HG03060 (cell line): Measurements from ENCODE around the gene RNU2-63P.
"Not testable (repeated sequence)": the region's sequence is repeated elsewhere in the genome, so short reads cannot be mapped to it uniquely, and the experiment has no call there.

Experiments
- ATAC-seq: cut with Tn5 transposase; IDR thresholded peaks from one replicate; pipeline ENCODE4 v1.9.1; 2021; ENCODE audit warnings: low read depth, moderate number of reproducible peaks; ENCODE audit not compliant: unreplicated experiment

Gene RNU2-63P

GRCh38 chr2:88032070-88032702 is 15.8 kb upstream of the RNU2-63P start:
- no peak for ATAC-seq

DNA sequence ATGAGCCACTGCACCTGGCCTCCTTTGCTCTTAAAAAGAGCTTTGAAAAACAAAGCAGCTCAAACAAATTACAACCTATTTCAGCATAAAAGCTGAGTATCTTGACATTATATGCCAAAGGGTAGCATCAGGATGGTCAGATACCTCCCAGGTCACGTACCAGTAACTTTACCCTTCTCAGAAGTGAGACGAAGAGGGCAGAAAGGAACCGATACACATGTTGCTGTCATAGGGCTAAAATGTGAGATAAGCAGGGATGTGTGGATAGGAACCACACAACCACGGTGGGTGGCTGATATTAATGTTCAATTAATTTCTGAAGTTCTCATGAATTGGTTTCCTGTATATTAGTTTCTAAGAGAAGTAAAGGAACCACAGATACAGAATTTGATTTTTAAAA is 12.6 kb upstream of the RNU2-63P start:
- no peak for ATAC-seq

- no peak for ATAC-seq
These were observed 11.5 kb upstream of the RNU2-63P start for GRCh38 chr2:88027697-88028389.

DNA sequence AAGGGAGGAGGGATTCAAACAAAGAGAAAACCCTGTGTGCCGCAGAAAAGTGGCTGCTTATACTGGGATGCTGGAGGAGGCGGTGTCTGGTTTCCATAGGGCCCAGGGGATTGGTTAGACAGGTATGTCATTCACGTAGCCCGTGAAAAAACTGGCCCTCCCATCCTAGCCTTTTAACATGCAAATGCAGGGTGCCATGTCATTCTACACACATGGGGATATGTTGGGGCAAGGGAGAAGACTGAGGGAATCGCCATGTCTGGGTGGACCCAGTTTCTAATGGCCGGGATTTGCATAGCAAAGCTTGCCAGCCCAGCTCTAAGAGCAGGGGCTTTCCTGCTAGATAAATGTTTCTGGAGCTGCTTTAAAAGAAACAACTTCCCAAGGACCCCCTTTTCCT is 8.2 kb upstream of the RNU2-63P start:
- ATAC-seq, result no peak

- no peak for ATAC-seq
These were observed 6.2 kb upstream of the RNU2-63P start for GRCh38 chr2:88022669-88022921.

- ATAC-seq, result no peak
These were observed 3.6 kb upstream of the RNU2-63P start for GRCh38 chr2:88019985-88020384.

- ATAC-seq, result no peak
These were observed 2.6 kb upstream of the RNU2-63P start for GRCh38 chr2:88018909-88019308.

DNA sequence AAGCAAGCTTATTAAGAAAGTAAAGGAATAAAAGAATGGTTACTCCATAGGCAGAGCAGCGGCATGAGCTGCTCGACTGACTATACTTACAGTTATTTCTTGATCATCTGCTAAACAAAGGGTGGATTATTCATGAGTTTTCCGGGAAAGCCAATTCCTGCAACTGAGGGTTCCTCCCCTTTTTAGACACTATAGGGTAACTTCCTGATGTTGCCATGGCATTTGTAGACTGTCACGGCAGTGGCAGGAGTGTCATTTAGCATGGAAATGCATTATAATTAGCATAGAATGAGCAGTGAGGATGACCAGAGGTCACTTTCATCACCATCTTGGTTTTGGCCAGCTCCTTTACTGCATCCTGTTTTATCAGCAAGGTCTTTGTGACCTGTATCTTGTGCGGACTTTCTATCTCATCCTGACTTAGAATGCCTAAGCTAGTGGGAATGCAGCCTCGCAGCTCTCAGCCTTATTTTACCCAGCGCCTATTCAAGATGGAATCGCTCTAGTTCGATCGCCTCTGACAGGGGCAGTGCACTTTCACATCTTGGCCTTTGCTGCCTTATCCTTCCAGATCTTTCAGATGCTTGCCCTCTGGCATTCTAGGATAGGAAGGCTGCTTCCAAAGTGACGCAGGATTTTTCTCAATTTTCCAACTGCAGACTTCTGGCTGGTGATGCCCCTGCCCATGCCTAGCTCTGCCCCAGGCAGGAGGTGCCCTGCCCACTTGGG is 1.9 kb upstream of the RNU2-63P start:
- not testable (repeated sequence) for ATAC-seq

DNA sequence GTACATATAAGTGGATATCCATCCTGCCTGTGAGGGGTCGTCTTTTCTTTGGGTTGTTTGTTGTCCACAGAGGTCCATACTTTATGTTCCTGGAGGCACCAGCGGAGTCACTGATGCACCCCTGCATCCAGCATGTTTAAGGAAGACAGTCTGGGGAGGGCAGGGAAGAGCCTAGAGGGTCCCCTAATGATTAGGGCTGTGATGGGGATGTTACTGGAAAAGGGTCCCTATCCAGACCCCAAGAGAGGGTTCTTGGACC is 1.4 kb upstream of the RNU2-63P start:
- not testable (repeated sequence) for ATAC-seq

DNA sequence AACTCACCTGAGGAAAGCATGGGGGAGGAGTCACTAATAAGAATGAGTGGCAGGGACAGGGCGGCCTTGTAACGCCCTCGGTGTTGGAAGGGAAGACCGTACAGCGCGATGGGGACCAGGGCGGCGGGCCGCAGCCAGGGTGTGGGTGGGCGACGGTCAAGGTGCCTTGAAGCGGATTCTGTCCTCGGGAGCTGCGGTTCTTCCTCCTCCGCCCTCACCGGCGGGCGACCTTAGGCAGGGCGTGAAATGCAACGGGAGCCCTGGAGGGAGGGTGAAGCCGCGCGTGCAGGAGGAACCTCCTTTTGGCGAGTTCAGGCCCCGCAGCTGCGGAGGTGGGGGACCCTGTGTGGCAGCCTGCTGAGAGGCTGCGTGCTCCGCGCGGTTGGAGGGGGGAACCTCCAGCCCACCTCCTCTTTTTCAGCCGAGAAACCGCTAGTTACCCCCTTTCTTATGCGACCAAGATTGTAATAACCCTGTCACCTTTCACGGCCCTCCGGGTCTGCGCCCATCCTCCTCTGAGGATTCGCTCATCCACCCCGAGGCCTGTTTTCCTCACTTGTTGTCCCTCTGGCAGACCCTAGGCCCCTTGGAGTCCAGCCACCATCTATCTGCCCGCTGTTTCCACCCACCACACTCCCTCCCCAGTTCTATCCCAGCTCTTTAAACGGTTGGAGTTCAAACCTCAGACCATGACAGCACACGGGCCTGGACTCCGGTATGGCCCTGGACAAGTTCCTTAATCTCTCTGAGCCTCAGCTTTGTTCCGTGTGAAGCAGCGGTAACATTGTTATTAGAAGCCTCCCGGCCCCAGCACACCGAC is 823 bp upstream of the RNU2-63P start:
- ATAC-seq, result peak; percentile 36

GRCh38 chr2:88011011-88011410 is 5.3 kb downstream of the RNU2-63P start:
- no peak for ATAC-seq

GRCh38 chr2:88010136-88010535 is 6.2 kb downstream of the RNU2-63P start:
- no peak for ATAC-seq

- no peak for ATAC-seq
These were observed 9.4 kb downstream of the RNU2-63P start for GRCh38 chr2:88006912-88007439.

DNA sequence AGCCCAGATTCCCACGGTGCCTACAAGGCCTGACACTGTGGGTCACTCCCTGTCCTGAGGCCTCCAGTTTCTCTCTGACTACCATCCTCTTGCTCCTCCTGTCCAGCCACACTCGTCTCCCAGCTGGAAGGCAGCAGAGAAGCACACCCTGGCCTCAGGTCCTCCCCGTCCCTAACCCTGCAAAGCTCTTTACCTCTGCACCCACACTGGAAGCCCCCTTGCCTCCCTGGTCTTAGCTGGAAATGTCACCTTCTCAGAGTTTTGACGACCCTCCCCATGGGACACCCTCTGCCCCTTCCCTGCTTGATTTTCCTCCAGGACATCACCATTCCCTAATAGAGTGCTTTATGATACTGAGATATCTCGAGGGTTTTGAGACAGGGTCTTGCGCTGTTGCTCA is 10.6 kb downstream of the RNU2-63P start:
- no peak for ATAC-seq

DNA sequence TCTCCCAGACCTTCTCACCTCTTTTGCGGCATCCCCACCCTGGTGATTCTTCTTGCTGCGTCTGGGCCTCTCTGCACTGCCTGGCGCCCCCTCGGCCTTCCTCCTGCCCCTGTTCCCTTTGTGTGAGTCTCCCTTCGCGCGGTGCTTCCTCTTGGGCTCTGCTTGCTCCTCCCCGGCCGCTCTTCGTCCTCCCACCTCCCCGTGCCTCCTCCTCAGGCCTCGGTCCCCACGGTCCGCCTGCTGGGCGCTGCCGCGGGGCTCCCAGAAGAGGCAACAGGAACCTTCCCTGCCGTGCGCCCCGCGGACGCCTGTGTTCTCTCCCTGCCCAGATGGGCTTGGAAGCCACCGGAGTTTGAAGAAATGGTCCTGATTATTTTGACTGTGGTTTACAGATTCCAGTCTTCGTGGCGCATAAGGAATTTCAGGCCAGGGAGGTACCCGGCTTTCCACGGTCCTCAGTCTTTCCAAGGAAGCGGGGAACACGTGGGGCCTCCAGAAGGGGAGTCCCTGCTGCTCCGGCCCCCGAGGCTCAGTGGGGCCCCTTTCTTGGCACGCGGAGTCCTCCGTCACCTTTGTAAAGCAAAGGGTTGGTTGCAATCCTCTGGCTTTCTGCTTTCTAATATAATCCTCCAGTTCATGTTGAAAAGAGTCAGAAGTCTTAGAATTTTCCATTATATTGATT is 13.1 kb downstream of the RNU2-63P start:
- ATAC-seq, result no peak

GRCh38 chr2:88002359-88002707 is 14.0 kb downstream of the RNU2-63P start:
- no peak for ATAC-seq

GRCh38 chr2:88000474-88000873 is 15.9 kb downstream of the RNU2-63P start:
- not testable (repeated sequence) for ATAC-seq

- ATAC-seq, result no peak
These were observed 19.8 kb downstream of the RNU2-63P start for GRCh38 chr2:87996570-87996969.

GRCh38 chr2:87995756-87996155 is 20.6 kb downstream of the RNU2-63P start:
- ATAC-seq, result no peak

DNA sequence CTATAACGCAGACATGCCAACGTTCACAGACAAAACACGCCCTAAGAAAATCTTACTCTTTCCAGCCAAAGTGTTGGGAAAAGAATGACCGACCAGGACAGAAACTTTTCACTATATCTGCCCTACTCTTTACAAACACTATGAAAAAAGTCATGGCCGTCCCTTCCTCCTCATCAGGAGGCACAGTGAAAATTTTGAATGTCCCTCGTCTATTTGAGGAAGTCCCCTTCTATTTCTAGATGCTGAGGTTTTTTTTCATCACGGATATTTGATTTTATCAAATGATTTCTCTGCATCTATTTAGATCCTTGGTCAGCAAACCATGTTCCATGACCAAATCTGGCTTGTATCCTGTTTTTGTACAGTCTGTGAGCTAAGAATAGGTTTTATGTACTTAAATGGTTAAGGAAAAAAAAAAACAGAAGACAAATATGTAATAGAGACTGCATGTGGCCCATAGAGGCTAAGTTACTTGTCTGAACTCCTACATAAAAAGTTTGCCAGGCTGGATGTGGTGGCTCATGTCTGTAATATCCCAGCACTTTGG is 22.0 kb downstream of the RNU2-63P start:
- ATAC-seq, result not testable (repeated sequence)
